Iris pigment epithelial cell (primary cell): ENCODE results near the gene ST3GAL3.

ENCODE experiments used
- DNase-seq: peaks from one replicate; pipeline ENCODE4 v3.0.0-alpha.2; 2011; ENCODE audit warnings: low read depth

ST3GAL3 gene

GRCh38 chr1:43965316-43965715 is 258.0 kb downstream of the ST3GAL3 start:
- no peak for DNase-seq

- peak; percentile 31 for DNase-seq
Measured at GRCh38 chr1:43968348-43968948, 261.1 kb downstream of the ST3GAL3 start.

GRCh38 chr1:43969416-43969745 is 262.0 kb downstream of the ST3GAL3 start:
- DNase-seq = no peak

- DNase-seq = peak; percentile 99
Measured at GRCh38 chr1:43969746-43970466, 262.6 kb downstream of the ST3GAL3 start, which contains the start of gene DPH2. TSS of gene DPH2 (plus strand) at chr1:43970010. CDS start at chr1:43970176, 166 bp downstream.

- DNase-seq = no peak
Measured at GRCh38 chr1:43970502-43970901, 263.2 kb downstream of the ST3GAL3 start.

- no peak for DNase-seq
Measured at GRCh38 chr1:43970911-43971310, 263.6 kb downstream of the ST3GAL3 start.

- no peak for DNase-seq
Measured at GRCh38 chr1:43971336-43971980, 264.1 kb downstream of the ST3GAL3 start.

- DNase-seq = no peak
Measured at GRCh38 chr1:43973981-43974442, 266.7 kb downstream of the ST3GAL3 start.

- DNase-seq = peak; percentile 95
Measured at GRCh38 chr1:43974443-43975248, 267.3 kb downstream of the ST3GAL3 start, which contains the start of gene ATP6V0B. TSS of gene ATP6V0B (plus strand) at chr1:43974960. CDS start at chr1:43975041, 81 bp downstream.

- peak; percentile 39 for DNase-seq
Measured at GRCh38 chr1:43975249-43975961, 268.1 kb downstream of the ST3GAL3 start.

- no peak for DNase-seq
Measured at GRCh38 chr1:43976045-43976444, 268.7 kb downstream of the ST3GAL3 start.

GRCh38 chr1:43976890-43977289 is 269.6 kb downstream of the ST3GAL3 start:
- DNase-seq = no peak

GRCh38 chr1:43977376-43978263 is 270.3 kb downstream of the ST3GAL3 start:
- DNase-seq = no peak

- DNase-seq = no peak
Measured at GRCh38 chr1:43978264-43978550, 270.9 kb downstream of the ST3GAL3 start.

- peak; percentile 26 for DNase-seq
Measured at GRCh38 chr1:43978551-43979260, 271.4 kb downstream of the ST3GAL3 start, which contains the start of gene B4GALT2. TSS of gene B4GALT2 (plus strand) at chr1:43979210. CDS start at chr1:43981161, 1,951 bp downstream.

- no peak for DNase-seq
Measured at GRCh38 chr1:43979261-43979527, 271.9 kb downstream of the ST3GAL3 start.

- DNase-seq = peak; percentile 63
Measured at GRCh38 chr1:43979528-43980254, 272.4 kb downstream of the ST3GAL3 start.

- peak; percentile 69 for DNase-seq
Measured at GRCh38 chr1:43980255-43981134, 273.2 kb downstream of the ST3GAL3 start.
